ENCODE measurements around the gene FOXO6.

FOXO6 gene

DNA sequence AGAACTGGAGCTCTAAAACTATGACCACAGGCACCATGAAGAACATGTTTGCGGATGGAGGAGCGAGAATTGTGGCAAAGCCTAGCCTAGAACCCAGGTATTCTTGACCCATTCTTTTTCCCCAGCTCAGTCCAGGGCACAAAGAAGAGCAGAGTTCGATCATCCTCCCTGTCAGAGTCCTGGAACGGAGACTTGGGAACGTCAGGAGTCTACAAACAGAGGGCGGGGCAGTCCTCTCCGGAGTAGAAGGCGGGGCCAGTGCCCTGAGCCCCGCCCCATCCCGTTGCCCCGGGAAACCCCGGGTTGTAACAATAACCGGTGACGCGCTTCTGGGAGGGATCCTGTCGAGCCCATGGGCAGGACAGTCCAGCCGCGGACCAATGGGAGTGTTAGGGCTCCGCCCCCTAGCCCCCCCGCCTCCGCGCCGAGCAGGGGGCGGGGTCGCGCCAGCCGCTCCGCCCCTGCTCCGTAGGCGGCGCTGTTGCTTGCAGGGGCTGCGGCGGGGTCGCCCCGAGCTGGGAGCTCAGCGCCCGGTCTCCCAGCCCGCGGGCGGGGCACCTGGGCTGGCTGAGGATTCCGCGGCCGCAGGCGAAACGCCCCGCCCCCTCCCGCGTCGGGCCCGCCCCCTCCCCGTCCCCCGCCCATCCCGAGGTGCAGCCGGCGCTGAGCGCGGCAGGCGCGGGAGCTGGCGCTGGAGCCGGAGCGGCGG lies at the start of gene FOXO6:
Gene FOXO6 (plus strand): TSS at position 649 of the 709 bp plus-strand sequence.
- DNase-seq: peak; percentile 98

DNA sequence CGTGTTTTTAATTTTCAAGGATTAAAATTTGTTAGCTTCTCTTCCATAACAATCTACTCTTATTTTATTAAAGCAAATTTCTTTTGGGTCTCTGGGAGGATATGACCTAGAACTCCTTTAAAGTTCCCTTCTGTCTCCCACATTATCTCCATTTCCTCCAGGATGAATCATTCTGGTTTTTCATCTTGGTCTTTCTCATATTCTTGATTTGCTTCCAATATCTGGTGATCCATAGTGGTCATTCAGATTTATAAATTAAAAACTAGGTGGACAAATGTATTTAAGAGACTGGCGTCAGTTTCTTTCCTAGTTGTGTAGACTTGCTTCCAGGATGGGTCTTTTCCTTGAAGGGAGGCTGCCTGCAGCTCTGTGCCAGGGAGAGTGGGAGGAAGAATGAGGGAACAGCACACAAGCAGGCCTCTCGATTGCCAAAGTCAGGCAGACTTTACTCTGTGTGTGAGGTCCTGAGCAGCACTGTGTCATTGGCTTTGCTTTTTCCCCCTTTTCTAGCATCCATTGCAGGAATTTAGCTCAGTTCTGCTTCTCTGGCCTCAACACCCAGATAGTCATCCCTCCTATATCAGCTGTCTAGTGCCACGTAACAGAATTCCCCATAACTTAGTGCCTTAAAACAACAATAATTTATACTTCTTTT lies 48.1 kb upstream of the FOXO6 start:
- no peak for DNase-seq

DNA sequence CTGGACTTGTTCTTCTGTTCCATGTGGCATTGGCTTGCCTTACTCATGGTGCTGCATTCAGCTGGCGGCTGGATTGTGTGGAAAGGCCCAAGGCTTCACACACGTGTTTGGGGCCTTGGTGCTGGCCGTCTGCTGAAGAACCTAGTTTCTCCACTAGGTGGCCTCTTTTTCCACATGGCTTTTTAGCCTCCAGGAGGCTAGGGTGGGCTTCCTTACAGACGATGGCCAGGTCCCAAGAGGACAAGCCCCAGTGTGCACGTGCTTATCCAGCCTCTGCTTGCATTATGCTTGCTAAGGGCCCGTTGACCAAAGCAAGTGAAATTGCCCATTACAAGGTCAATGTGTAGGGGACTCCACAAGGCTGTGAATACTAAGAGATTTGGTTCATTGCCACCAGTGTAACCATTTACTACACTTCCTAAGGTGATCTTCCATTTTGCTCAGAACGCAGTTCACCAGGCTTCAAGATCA lies 47.5 kb upstream of the FOXO6 start:
- no peak for DNase-seq

DNA sequence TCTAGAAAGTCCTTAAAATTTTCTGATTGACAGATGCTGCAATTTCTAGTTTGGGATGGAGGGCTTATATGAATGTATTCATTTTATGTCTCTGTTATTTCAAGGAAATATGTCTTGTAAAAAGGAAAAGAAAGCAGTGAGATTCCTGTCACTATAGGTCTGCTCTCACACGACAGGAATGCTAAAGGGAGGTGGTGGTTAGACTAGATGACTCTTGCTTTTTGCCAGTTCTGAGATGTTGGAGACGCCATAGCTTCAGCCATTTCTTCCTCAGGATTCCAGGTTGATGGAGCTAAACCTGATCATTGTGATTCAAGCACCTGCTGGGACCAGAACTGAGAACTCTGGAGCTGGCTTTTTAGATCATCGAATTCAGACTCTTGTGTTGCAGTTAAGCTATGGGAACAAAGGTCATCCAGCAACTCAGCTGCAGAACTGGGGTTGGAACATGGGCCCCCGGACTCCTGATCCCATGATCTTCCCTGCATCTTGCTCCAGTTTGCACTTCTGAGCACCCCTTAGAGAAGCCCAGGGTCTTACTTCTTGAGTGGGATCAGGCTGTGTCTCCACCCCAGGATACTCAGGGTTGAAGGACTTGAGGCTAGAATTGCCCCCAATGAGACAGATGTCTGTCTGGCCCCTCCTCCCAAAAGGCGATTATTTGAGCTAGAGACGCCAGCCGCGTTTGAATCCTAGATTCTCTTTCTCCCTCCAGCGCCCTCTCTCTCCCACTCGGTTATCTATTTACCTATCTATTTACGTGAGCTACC lies 46.7 kb upstream of the FOXO6 start:
- DNase-seq: no peak

DNA sequence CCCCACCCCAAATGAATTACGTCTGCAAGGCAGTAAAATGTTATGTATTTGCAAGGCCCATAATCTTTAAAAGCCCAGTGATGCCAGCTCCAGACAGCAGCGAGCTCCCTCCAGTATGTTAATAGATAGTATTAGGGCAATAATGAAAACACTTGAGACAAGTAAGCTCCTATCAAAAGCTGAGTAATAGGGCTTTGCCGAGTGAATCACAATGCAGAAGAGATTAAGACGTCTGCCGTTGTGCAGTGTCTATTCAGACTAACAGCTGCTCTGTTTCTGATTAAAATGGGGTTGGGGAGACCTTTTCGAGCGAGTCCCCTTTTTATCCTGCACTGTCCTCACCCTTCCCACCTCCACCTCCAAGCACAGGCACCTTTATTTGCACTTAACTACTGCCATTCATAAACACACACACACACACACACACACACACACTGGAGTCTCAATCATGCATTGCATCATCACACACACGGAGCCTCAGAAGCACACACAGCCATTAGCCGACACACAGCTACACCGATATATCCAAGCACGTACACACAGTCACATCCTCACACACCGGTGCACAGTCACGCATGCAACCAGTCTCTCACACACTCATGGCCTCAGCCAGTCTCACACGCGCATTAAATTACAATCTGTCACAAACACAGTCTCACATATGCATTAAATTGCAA lies 46.0 kb upstream of the FOXO6 start:
- no peak for DNase-seq

DNA sequence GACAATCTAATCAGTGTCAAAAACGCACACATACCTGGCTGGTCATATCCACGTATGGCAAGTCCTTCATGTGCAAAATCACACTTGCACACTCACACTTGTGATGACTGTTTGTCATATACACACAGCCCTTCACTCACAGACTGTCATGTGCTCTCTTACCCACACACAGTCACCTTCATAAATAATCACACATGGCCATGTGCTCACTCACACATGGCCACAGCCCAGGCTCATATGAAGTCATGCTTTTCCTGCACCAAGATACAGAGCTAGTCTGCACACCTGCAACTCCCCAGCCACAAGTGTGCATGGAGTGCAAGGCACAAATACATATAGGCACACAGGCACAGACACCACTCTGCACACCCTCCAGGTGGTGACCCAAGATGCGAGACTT lies 45.4 kb upstream of the FOXO6 start:
- DNase-seq: no peak

DNA sequence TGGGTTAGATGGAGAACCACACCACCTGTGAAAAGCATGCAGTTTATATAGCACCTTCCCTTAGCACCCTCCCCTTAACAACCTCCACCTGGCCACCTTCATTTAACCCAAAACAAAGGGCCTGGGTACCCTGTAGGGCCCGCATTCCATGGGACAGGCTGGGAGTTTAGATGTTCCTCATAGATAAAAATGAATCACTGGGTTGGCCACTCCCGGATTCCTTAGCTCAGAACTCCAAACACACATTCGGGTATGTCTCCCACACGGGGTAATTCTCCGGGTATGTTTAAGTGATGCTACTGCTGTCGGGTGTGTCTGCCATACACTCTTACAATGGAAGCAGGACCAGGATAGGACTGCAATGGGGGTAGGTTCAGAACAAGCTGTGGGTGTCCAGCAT lies 43.9 kb upstream of the FOXO6 start:
- no peak for DNase-seq

DNA sequence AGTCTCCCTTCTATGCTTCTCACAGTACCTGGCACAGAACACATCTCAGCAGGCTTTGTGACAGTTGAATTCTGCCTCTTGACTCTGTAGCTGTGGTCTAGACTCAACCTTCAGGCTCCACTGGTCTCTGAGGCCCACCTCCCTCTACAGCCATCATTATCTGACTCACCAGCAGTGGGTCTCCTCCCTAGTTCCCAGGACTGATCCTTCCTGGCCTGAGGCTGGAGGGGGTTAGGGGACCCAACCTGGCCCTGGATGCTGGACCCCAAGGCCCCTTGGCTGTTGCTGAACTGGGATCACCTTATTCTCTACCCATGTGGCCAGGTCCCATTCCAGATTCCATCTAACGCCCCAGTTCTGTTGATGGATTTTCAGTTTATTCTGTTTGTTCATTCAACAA lies 43.1 kb upstream of the FOXO6 start:
- DNase-seq: no peak

DNA sequence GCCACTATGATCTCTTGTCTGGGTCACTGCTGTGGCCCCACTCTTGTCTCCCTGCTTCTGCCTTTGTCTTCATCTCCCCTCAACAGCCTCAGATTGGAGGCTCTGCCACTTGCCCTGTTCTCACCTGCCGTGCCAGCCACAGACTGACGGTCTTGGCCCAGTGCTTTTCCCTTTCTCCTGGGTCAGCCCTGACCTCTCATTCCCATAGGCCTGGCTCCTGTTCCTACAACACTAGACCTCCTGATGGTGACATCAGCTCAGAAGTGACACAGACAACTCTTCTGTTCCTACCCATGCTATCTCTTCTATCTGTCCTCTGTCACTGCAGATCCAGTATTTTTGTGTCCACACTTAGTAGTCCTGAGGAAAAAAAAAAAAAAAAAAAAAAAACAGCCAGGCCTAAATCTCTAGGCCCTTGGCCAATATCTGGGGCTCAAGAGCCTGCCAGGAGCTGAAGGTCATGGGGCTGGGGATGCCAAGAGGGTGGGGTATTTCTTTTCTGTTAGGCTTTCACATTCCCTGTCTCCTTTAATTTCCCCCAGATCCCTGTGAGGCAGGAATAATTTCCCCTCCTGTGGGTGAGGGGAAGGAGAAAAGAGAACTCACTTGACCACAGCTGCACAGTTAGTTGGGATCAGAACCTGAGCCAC lies 42.0 kb upstream of the FOXO6 start:
- DNase-seq: no peak

DNA sequence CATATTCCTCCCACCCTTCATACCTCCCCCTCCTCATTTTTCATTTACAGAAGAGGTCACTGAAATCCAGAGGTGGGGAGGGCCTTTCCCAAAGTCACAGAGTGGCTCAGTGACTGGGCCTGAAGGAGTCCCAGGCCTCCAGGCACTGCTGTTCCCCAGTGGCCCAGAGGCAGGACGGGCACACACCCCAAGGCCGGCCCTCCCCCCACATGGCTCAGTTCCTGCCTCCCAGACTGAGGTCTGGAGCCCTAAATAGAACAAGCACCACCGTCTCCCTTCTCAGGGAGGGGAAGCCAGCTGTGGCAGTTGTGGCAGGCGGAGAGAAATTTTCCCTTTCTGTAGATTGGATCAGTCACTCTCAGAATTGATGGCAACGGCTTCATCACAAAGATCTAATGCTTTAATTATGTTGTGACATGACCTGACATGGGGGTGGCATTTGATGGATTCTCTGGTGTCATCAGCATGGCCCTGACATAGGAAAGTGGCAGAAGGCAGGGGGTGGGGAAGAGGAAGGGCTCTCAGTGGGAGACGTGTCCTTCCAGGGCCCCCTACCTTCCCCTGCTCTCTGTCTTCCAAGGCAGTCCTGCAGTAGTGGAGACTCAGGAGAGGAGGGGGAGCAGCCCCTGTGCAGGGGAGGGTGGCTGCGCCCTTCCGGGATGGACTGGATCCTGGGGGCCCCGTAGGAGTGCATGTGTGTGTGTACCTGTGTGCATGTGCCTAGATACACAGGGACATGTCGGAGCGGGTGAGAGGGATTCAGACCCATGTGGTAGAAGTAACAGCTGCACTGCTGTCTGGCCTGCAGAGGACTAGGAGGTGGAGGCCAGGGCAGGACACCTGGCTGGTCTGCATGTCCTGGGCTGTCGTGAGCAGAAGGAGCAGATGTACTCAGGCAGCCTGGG lies 41.2 kb upstream of the FOXO6 start:
- no peak for DNase-seq

DNA sequence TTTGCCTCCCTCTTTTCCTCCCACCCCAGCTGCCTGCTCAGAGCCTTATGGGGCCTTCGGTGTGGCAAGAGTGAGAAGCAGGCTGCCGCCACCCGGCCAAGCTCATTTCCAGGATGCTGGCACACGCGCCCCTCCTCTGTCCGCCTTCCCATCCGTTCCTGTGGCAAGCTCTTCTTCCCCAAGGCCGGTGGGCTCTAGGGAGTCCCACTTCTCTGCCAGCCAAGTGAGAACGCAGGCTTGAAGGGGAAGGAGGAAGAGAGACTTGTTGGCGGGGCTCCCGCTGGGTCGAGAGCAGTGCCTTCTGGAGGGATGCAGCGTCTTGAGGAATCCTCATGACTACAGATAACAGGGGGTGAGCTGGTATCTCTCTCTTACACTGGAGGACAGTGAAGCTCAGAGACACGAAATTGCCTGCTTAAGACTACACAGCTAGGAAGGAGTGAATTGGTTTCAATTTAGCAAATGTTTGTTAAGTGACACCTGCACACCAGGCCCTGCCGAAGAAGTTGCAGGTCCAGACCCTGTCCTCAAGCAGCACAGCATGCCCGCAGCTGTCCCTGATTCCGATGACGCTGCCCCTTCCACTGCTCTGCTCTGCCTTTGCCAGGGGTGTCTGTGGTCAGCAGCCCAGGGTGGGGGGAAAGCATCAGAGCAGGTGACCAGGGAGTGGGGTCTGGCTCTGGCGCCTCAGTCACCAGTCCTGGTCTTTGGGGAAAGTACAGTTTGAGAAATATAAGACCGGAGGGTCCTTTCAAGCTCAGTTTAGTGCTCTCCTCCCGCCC lies 40.1 kb upstream of the FOXO6 start:
- no peak for DNase-seq

DNA sequence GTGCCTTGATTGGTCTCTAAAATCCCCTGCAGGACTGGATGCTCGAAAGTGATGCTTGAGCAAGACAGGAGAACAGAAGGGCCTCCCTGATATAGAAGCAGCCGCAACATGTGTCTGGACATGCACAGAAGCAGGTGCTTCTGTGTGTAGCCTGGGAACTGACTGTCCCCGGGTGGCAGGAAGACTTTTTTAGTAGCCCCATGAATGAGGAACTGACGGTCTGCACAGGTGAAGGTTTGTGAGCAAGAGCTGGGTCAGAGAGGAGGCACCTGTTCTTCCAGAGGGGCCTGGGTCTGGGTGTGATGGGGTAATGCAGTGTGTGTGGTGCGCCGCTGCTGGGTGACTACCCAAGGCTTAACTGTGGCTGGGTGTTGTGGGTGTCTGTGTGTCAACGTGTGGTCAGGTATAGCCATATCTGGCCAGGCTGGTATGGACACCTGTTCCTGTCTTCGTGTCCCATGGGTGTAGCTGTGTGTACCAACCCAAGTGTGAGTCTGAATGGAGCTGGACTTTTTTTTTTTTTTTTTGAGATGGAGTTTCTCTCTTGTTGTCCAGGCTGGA lies 39.1 kb upstream of the FOXO6 start:
- no peak for DNase-seq

DNA sequence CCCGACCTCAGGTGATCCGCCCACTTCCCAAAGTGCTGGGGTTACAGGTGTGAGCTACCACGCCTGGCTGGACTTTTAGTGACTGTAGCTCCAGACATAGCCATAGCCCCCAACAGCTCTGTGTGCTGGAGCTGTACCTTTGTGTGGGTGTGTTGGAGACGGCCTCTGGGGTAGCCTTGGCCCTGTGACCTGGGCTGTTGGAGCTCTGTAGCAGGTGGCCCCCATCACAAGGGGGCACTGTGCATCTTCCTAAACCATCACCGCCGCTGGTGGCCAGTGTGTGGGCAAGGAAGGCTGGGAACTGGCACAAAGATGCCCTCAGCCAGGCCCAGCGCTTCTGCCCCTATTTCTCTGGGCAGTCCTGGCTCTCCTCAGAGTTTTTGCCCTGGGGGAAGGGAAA lies 38.4 kb upstream of the FOXO6 start:
- DNase-seq: peak; percentile 33

DNA sequence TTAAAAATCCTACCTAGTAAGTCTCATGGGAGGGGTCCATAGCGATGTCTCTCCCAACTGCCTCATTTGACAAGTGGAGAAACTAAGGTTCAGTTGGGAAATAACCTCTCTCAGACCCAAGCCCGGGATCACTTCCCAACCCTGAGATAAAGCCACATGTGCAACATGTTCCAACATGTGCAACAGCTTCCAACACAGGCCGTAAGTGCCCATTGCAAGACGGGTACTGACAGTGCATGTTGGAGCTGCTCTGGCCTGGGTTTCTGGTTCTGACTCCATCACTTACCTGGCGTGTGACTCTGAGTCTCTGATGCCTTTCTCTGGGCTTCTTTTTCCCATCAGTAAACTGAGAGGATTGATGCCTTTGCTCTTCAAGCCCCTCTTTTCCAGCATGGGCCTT lies 38.0 kb upstream of the FOXO6 start:
- DNase-seq: no peak

DNA sequence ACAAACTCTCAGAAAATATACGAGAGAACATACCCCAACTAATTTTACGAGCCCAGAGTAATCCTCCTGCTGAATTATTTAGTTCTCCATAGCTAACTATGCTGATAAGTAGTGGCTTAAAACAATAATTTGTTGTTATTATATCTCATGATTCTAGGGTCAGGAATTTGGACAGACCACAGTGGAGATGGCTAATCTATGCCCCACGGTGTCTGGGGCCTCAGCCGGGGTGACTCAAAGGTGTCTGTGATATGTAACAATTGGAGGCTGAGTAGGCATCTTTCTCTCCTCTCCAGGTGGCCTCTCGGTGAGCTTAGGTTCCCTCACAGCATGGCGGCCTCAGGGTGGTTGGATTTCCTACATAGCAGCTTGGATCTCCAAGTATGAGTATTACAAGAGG lies 35.4 kb upstream of the FOXO6 start:
- DNase-seq: no peak

DNA sequence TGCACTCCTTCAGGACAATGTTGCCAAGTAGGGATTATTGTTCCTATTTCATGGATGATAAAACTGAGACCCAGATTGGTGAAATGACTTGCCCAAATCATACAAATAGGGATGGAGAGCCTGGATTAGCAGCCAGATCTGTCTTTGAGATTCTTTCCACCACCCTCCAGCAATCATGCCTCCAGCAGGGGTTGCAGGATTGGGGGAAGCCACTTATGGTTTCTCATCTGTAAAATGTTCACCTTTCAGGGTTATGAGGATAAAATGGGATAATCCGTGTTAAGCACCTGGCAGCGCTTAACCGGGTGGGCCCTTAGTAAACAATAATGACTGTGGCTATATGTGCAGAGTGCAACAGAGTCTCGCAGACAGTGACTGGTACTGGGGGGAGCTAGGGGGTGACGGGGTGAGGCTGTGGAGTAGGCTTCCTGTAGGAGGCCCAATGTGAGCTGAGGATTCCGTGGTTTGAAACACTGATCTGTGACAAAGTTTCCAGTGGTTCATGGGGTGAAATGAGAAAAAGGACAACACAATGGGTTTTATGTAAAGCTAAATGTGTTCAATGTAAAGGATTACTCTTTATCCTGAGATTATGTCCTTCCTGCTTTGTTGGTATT lies 33.7 kb upstream of the FOXO6 start:
- DNase-seq: no peak

DNA sequence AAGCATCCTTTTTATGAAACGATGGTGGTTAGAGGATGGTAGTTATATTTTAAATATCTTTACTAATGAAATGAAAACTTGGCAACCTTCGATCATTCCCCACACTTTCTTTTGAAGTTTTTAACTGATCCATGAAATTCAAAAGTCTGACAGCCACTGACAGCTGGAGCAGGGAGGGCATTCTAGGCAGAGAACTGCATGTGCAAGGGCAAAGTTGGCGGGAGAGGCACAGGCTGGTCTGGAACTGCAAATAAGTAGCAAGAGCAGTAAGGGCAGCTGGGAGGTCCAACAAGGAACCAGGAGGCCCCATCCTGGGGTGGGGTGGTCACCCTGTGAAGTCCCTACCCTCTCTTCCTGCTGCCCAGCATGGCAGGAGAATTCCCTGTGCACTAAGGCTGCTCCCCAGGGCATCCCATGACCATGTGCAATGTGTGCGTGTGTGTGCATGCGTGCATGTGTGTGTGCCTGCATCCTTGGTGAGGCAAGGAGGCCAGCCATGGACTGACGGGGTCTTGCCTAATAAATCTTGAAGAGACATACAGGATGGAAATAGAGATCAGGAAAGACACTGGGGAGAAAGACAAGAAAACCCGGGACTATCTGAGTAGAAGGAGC lies 33.1 kb upstream of the FOXO6 start:
- no peak for DNase-seq

DNA sequence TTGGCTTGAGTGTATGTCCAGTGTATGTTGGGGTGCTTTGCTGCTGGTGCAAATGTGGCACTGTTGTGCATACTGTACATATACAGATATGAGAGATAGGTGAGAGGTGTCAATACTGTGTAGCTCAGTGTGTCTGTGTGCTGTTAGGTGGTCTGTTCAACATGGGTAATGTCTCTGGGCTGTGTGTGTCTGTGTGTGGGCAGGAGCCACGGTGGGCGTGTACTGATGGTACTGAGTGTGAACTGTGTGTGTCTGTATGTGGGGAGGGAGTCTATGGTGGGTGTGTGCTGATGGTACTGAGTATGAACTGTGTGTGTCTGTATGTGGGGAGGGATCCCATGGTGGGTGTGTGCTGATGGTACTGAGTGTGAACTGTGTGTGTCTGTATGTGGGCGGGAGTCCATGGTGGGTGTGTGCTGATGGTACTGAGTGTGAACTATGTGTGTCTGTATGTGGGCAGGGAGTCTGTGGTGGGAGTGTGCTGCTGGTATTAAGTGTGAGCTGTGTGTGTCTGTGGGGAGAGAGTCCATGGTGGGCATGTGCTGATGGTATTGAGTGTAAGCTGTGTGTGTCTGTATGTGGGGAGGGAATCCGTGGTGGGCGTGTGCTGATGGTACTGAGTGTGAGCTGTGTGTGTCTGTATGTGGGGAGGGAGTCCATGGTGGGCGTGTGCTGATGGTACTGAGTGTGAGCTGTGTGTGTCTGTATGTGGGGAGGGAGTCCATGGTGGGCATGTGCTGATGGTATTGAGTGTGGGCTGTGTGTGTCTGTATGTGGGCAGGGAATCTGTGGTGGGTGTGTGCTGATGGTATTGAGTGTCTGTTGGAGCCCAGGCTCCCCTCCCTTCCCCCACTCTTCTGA lies 32.2 kb upstream of the FOXO6 start:
- no peak for DNase-seq
